ENCODE data around the gene TERT. TPM values are rescaled to one million over a fixed set of nuclear protein-coding genes. Genes with fewer than 3 reads are reported as not detected.

The TERT gene
- total RNA-seq, 2 experiments from 2014 or later = 156 to 198 TPM

- no peak for DNase-seq (ENCODE audit: low spot score)
- H3K27ac ChIP-seq (ENCODE audit: low read depth, low read length, poor library complexity, severe bottlenecking) = no peak overlapping the region
- intact Hi-C loops (cut with micrococcal nuclease; ENCODE audit: unreplicated experiment) = no loop called here
- no peak overlapping the region for H3K4me3 ChIP-seq (ENCODE audit: low read depth, low read length, poor library complexity, severe bottlenecking)
- H4K20me1 ChIP-seq (ENCODE audit: insufficient read depth, low read length) = no peaks in the 10 kb centered on the region; the same call in 1 of the 2 replicates
- no TSS peak for BruUV-seq (replicated peaks)
- POLR2A ChIA-PET = no interaction called here
- CTCF ChIA-PET (ENCODE audit: unreplicated experiment) = no interaction called here
- H3K36me3 ChIP-seq (ENCODE audit: insufficient read depth, low read length) = peaks cover 89% of the 10 kb centered on the region
- no peaks in the 10 kb centered on the region for H3K4me1 ChIP-seq (ENCODE audit: insufficient read depth, low read length, poor library complexity, severe bottlenecking)
- peaks cover 39% of the 10 kb centered on the region for H3K79me2 ChIP-seq (ENCODE audit: insufficient read depth, low read depth, low read length)
- no peaks in the 10 kb centered on the region for H3K9me2 ChIP-seq (ENCODE audit: insufficient read depth, low read length)
- H3K4me2 ChIP-seq (ENCODE audit: low read length) = no peak overlapping the region
- TF ChIP-seq EZH2phosphoT487 (IDR thresholded peaks at IDR 0.05; ENCODE audit: borderline replicate concordance, low read depth, low read length) = no peak
- TF ChIP-seq CTCF (conservative IDR thresholded peaks at IDR 0.05; ENCODE audit: low read length) = no peak
- no peaks in the 10 kb centered on the region for H3K9me3 ChIP-seq (ENCODE audit: low read length)
- H2AFZ ChIP-seq (ENCODE audit: low read length) = no peak overlapping the region
Observed at GRCh38 chr5:1274471-1274870, 20.4 kb downstream of the TERT start.

GRCh38 chr5:1273745-1274144, 21.1 kb downstream of the TERT start:
- Histone ChIP-seq H3K27ac (ENCODE audit: low read depth, low read length, poor library complexity, severe bottlenecking) (no peak overlapping the region), H3K36me3 (ENCODE audit: insufficient read depth, low read length) (peaks cover 89% of the 10 kb centered on the region), H3K9me2 (ENCODE audit: insufficient read depth, low read length) (no peaks in the 10 kb centered on the region), H3K4me3 (ENCODE audit: low read depth, low read length, poor library complexity, severe bottlenecking) (no peak overlapping the region), H4K20me1 (ENCODE audit: insufficient read depth, low read length) (no peaks in the 10 kb centered on the region; the same call in 1 of the 2 replicates), H3K79me2 (ENCODE audit: insufficient read depth, low read depth, low read length) (peaks cover 35% of the 10 kb centered on the region), H3K9me3 (ENCODE audit: low read length) (no peaks in the 10 kb centered on the region), H3K4me1 (ENCODE audit: insufficient read depth, low read length, poor library complexity, severe bottlenecking) (no peaks in the 10 kb centered on the region), H2AFZ (ENCODE audit: low read length) (no peak overlapping the region), H3K4me2 (ENCODE audit: low read length) (no peak overlapping the region)
- intact Hi-C loops (cut with micrococcal nuclease; ENCODE audit: unreplicated experiment) = no loop called here
- no peak for DNase-seq (ENCODE audit: low spot score)
- BruUV-seq (replicated peaks) = no TSS peak
- TF ChIP-seq CTCF (conservative IDR thresholded peaks at IDR 0.05; ENCODE audit: low read length) = no peak
- TF ChIP-seq EZH2phosphoT487 (IDR thresholded peaks at IDR 0.05; ENCODE audit: borderline replicate concordance, low read depth, low read length) = no peak
- ChIA-PET CTCF (ENCODE audit: unreplicated experiment) (no interaction called here), POLR2A (no interaction called here)

- intact Hi-C loops (cut with micrococcal nuclease; ENCODE audit: unreplicated experiment) = no loop called here
Observed at GRCh38 chr5:1272201-1272600, 22.7 kb downstream of the TERT start.

More at GRCh38 chr5:1272201-1272600, 22.7 kb downstream of the TERT start:
- ChIA-PET CTCF (ENCODE audit: unreplicated experiment) (no interaction called here), POLR2A (no interaction called here)
- Histone ChIP-seq H3K9me2 (ENCODE audit: insufficient read depth, low read length) (no peaks in the 10 kb centered on the region), H4K20me1 (ENCODE audit: insufficient read depth, low read length) (no peaks in the 10 kb centered on the region; the same call in 1 of the 2 replicates), H3K9me3 (ENCODE audit: low read length) (no peaks in the 10 kb centered on the region), H2AFZ (ENCODE audit: low read length) (no peak overlapping the region), H3K79me2 (ENCODE audit: insufficient read depth, low read depth, low read length) (peaks cover 32% of the 10 kb centered on the region), H3K36me3 (ENCODE audit: insufficient read depth, low read length) (peaks cover 86% of the 10 kb centered on the region), H3K4me1 (ENCODE audit: insufficient read depth, low read length, poor library complexity, severe bottlenecking) (no peaks in the 10 kb centered on the region), H3K4me3 (ENCODE audit: low read depth, low read length, poor library complexity, severe bottlenecking) (no peak overlapping the region), H3K4me2 (ENCODE audit: low read length) (no peak overlapping the region), H3K27ac (ENCODE audit: low read depth, low read length, poor library complexity, severe bottlenecking) (no peak overlapping the region)
- no TSS peak for BruUV-seq (replicated peaks)
- DNase-seq (ENCODE audit: low spot score) = no peak
- no peak for TF ChIP-seq CTCF (conservative IDR thresholded peaks at IDR 0.05; ENCODE audit: low read length)
- no peak for TF ChIP-seq EZH2phosphoT487 (IDR thresholded peaks at IDR 0.05; ENCODE audit: borderline replicate concordance, low read depth, low read length)
